Glomerular visceral epithelial cell (primary cell): ENCODE data around the gene EHF.

ENCODE experiments used
- DNase-seq: peaks from one replicate; pipeline ENCODE4 v3.0.0-alpha.2; 2016; ENCODE audit errors: extremely low spot score

Gene EHF

DNA sequence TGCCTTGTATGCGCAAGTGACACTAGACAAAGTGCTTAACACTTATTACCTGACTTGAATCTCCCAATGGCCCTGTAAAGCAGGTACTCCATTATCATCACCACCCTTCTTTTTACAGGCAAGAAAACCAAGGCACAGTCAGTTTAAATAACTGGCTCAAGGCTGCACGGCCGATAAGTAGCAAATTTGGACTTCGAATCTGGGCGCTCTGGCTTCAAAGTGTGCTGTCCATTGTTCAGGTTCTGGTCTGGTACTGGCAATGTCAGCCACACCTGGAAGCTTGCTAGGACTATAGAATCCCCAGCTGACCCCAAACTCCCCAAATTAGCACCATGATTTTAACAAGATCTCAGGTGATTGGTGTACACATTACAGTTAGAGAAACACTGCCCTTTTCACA is 19.3 kb upstream of the EHF start:
- DNase-seq: no peak

DNA sequence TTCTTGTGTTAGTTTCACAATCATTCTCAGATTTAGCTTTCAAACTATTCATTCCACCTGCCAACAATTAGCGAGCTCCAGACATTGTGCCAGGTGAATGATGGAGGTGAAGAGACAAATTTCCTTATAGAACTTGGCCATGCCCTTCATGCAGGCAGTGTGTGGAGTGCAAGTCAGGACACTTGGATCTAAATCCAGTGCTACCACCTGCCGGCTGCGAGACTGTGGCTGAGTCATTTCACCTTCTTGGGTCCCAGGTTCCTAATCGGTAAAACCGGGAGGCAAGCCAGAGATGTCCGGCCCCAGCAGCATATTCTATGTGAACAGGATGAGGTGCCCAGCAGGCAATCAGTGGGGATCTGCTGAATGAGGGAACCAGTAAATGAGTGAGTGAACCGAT is 18.6 kb upstream of the EHF start:
- DNase-seq: no peak

DNA sequence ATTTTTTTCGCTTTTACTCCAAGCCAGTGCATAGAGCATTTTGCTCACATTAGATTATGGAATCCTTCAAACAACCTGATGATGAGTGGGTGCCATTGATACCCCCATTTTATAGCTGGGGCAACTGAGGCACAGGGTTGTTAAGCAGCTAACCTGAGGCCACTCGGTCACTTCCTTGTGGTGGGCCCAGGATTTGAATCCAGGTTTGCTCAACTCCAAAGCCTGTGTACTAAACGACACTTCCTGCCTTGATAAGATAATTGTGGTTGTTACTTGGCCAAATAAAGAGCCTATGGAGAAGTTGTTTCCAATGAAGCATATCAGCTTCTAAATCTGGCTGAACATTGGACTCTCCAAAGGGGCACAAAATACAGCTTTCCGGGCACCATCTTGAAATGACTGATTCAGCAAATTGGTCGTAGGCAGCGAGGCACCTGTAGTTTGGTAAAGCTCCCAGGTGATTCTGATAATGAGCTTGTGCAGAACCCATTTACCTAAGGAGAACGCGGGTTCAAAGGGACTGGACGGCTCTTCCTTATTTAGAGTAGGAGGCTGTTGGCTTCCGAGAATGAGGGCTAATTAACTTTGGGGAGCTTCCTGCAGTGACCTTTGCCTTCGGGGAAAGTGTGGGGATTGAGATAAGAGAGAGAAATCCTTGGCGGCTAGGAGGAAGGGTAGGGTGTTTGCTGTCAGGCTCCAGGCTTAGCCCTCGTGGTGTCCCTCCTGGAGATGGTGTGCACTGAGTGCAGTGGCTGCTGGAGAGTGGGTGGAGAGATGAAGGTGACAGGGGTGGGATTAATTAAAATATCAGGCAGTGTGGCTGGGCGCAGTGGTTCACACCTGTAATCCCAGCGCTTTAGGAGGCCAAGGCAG is 17.5 kb upstream of the EHF start:
- no peak for DNase-seq

DNA sequence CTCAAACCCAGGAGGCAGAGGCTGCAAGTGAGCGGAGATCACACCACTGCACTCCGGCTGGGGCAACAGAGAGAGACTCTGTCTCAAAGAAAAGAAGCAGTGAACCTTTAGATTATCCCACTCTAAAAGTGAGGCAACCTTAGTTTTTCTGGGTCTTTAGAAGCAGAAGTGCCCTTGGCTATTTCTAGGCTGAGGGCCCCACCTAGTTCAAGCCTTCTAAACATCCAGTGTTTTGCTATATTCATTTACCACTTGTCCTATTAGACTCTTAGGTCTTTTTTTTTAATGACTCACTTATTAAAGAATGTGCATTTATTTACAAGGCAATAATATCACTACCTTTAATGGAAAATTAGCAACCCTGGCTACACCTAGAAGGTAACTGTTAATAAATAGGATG is 16.7 kb upstream of the EHF start:
- DNase-seq: no peak

DNA sequence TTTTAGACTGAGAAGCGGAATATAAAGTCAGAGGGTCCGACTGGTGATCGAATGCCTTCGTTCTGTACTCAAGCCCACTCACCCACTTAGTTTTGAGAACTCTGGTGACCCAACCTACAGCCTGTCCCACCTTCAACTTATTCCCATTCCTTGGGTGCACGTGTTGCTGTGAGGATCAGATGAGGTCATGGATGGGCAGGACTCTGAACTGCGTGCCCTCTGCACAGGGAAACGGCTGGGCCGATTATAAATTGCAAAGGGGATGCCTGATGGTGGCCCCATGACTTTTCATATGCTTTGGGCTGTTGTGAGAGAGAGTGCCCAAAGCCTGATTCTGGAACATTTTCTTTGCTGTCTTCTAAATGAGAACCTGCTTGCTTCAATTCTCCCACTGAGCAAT is 16.0 kb upstream of the EHF start:
- DNase-seq: no peak

DNA sequence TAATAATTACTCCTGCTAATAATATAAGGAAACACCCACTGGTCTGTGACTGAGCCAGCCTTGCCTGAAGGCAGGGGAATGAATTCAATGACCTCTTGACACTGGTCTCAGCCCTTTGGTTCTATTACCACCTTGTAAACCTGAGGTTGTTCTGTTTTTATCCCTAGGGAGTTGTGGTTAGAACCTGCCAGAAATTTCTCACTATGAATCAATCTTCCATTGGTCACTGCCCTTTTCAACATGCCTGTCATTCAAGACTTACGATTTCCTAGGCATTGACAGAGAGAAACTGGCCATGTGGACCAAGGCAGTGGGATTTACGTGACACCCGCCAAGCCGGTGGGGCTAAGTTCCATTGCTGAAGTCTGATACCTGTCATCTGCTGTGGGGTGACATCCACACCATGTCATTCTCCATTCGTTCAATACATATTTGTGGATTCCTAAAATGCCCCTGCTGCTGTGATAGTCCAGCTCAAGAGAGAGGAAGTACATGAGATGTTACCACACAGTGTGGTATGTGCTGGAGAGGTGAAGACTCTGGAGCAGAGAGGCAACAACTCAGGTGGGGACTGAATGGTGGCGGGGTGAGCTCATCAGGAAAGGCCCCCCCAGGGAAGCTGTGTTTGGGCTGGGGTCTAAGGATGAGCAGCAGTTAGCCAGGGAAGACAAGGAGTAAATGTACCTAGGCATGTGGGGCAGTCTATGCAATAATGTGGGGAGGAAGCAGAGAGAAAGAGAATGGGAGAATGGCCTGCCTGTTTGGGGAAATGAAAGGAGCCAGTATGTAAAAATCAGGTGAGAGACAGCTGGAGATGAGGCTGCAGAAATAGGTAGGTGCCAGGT is 15.2 kb upstream of the EHF start:
- DNase-seq: no peak

DNA sequence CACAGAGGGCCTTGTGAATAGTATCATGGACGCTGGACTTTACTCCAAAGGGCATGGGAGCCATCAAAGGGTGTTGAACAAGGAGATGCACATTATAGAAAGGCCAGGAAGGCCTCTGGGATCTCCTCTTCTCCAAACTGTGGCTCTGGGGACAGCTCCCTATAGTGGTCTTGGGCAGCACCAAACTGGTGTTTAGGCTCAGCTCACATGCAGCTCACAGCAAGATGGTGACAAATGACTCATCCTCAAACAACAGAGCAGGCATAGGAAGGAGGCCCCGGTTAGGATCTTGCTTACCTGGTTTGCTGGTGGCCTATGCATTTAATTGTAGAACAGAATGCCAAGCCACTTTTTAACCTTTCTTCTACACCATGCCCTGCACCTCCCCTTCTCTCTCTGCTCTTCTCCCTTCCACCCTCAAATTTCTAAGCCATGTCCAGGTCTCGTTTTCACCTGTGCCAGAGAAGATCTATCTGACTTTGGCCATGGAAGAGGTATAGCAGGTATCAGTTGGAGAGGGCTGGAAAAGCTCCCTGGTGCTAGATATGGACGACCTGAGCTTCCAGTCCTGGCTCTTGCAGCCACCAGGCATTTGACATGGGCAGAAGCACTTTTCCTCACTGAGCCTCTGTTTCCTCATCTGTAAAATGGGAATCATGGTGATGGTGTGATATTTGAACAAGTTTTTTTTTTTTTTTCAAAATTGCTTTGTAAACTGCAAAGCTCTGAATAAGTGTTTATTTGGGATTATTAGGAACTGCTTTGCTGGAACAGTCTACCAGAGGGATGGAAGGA is 14.4 kb upstream of the EHF start:
- DNase-seq: no peak

DNA sequence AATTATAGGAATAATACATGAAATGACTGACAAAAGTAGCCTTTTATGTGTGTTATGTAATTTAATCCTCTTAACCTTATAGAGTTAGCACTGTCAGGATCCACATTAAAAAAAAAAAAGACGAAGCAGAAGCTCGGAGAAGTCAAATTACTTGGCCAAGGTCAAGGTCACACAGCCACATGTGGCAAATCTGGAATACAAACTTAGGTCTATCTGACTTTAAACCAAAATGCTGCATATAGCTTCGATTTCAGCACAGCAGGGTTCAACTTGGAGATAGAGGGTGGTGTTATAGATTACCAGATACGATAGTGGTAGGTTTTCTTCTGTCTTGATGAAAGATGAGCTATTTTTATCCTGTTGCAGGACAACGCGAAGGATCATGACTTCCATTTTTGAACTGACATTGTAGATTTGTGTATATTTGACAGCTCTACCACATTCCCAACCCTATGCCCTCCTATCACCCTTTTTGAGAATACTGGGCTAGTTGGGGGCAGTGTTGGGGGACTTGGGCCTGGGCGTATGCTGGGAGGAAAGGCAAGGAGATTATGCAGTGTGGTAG is 11.6 kb upstream of the EHF start:
- no peak for DNase-seq

DNA sequence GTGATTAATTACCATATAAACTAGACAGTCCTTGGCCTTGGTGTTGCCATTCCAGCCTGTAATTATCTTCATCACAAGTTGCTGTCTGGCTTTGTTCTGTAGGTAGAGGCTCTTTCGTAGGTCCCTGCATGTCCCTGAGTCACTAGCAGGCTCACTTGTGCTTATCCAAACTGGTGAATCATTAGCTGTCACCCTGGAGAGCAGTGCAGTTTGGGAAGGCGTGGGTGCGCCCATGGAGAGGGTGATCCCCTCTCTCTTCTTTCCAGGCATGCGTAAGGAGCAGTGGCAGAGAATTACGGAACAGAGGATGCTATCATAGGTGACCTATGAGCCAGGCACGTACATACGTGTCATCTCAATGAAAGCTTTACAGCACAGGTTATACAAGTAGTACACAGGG is 11.0 kb upstream of the EHF start:
- DNase-seq: no peak

DNA sequence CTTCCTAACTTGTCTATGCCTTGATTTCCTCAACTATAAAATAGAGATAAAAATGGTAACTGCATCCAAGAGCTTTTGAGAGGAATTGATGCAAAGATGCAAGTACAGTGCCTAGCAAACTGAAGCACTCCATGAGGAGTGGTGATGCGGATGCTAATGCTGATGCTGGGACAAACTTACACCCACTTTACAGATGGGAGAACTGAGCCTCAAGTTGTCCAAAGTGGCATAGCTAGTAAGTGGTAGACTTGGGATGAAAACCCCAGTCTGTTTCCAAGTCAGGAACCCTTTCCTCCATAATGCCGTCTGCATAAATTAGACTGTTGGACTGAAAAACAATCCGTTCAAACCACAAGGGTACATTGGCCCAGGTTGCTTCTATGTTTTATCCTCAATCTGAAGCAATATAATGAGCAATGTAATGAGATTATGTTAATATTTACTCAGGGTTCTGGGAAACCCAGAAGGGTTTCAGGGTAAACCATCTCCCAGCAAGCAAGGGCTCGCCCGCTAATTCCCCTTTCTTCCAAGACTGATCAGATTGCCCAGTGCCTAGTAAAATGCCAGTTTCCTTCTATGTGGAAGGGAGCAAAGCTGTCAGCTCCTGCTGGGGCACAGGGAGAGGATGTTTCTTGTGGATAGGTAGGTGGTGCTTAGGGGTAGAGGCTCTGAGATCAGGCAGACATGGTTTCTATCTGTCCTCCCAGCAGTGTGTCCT is 10.4 kb upstream of the EHF start:
- DNase-seq: no peak

DNA sequence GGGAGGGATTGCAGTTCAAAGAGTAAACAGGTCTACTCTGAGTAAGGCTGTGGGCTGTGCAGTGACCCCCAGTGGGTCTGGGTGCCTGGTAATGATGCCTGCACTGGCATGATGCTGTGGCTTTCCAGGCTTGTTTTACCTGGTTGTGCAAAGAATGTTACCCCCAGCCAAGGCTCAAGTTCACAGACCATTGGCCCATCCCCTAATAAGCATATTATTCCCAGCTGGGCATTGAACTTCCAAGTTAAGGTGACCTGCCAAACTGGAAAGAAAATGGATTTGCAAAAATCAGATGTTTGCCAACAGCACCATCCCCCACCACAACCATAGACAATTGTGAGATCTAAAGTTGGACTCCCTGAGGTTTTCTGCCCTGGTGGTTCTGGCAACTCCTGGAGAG is 7.9 kb upstream of the EHF start:
- DNase-seq: peak; percentile 61

DNA sequence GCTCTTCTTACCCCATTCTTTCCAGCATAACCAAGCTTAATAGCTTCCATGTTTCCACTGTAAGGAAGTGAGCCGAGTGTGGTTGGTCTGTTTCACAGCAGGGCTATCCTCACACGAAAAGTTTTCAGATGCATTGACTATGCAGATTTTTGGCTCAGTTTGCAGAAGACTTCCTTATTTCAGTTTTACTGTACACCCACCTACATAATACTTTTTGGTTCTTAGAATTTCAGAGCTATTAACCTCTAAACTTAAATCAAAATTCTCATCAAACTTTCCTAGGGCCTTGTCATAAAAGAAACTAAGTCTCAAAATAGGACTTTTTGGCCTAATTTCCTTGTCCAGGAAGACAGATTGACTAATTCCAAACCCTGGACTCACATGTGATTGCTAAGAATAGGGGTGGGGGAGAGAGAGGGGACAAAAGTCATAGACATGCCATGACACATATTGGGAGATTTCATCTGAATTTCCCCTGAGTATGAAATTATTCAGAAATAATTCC is 7.3 kb upstream of the EHF start:
- DNase-seq: no peak

DNA sequence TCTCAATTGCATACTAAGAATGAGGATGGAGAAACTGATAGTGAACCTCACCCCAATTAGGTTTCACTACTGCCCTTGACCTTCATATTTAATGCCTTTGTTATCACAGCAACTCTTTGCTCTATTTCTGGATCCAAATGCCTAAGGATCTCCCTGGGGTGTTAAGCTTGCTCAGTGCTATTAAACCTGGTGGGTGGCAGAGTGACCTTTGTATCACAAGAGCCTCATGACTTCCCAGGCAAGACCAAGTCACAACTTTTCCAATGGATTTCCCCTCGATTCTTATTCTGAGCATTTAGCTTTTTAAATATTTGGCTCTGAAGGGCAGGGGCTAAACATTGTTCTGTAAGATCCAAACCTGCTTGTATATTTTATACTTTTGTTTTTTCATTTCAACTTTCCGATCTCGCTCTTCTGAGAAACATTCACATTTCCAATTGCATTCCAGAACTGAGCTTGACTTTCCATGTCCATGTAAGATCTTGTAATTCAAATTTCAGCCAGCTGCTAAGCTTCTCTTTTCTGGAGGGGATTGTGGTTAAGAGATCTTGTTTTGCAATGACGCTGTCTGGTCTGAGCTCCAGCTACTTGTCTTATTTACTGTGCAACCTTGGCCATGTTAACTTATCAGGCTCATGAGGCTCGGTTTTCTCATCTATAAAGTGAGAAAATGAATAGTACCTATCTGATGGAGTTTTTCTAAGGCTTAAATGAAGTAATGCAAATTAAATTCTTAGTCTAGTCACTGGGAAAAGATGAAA is 6.4 kb upstream of the EHF start:
- DNase-seq: no peak

DNA sequence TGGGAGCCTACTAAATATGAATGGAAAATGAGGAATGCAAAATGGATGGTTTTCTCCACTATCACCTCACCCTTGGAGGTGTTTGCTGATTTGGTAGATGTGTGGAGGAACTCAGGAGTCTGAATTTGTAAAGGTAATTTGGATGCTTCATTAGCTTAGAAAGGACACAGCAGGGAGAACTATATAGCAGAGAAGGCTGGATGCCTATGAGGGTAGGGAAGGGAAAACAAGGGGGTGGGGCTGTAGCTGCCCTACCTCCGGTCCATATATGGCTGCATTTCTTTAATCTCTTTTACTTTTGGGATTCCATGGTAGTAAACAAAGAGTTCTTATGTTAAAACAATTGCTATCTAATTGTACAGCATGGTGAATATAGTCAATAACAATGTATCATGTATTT is 4.8 kb upstream of the EHF start:
- DNase-seq: no peak

DNA sequence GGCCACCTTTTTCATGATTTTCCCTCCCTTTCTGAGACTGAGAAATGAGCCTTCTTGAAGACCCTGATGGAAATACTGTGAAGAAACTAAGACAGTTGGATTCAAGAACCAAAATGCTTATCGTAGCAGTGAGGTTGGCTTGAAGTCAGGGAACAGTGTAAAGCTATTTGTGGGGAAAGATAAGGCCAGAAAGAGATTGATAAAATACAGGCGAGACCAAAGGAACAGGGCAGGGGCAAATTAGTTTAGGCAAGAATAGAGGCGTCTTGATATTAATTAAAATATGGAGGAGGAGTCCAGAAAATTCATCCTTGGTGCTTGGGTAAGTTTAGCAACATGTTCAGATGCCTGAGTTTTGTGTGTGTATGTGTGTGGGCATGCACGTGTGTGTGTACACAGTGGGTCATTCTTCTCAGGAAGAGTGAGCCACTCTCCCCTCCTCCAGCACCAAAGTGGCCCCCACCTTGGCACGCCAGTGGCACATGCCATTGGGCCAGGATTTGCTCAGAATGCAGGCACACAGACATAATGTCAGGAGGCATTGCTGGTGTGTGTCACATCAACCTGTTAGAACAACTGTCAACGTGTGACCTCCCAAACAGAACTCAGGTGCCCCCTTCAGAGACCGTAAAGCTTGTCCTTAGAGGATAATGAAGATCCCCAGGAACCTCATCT is 3.9 kb upstream of the EHF start:
- no peak for DNase-seq

DNA sequence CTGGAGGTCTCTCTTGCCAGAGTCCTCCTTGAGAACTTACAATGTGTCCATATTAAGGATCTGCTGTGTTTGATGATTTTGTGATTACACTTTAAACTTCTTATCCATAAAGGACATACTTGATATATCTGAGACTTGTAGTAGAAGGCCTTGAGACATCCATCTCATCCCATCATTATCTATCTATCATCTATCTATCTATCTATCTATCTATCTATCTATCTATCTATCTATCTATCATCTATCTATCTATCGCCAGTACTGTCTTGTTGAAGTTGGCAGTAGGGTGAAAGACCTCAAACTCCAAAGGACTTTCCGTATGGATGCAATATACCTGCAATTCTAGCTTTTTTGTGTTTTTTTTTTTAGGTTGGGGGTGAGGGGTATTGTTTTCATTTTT is 2.5 kb upstream of the EHF start:
- DNase-seq: no peak

DNA sequence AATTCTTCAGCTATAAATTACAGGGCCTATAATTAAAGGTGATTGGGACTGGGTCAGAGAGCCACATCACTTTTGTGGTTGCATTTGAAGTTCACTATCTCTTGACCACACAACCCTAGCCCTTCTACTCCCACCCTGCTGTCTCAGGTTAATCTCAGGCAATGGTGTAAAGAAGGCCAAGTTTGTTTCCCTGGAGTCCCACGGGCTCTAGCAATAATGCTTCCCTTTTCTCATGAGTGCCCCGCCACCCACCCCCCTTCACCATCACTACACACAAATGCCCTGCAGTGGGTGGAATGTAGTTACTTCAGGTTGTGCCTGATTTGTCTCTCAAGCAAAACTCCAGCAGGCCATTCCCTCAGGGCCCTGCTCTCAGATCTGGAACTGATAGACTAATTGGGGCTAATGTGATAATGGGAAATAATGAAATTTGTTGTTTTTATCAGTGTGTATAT is 1.8 kb upstream of the EHF start:
- DNase-seq: no peak

DNA sequence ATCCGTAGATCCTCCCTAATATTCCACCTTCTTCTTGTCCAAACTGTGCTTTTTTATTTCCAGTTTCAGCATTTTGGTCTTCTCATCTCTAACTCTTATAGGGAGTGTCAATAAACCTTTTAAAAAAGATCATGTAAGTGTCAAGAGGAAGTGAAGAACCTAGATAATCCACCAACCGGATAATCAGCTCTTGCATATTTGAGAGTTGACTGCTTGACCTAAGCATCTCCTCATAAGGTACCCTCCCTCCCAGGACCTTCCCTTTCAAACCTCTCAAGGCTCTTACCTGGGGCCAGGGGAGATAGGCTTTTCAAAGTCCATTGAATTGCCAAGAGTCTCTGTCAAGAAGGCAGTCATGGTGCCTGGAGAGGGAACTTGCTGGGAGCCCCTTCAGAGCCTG is 691 bp upstream of the EHF start:
- DNase-seq: no peak

DNA sequence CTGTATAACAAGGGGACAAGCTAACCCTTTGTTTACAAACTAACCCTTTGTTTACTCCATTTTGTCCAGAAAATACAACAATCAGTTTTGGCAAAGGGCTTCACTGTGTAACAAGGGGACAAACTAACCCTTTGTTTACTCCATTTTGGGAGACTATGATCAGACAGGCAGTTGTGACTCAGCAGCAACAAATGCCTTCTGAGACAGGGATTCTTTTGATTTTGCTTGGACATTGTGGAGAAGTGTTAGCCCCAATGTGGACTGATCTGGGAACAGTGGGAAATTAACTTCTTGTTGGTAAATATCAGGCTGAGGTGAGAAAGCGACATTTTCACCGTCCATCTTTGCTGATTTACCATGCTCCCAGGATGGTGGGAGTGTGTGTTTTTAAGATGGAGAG is 983 bp downstream of the EHF start:
- no peak for DNase-seq

DNA sequence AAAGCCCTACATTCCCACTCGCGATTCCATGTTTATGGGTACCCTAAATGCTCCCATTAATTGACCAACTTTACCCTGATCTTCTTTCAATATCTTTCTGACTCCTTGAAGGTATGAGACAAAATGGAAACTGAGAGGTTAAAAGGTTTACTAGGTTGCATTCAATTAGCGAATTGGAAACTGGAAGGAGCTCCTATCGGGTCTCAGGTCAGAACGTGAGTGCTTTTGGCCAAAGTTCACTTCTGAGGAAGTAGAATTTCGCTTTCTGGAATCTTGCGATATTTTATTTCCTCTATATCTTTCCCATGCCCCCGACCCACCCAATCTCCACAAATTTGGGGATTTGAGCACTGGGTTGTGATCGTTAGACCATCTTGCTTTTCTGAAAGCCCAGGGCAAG is 2.6 kb downstream of the EHF start:
- no peak for DNase-seq
